CD4-positive, alpha-beta T cell treated with Interleukin-21 for 1 hour (primary cell): ENCODE results near the gene SLC2A5.

Source experiments
- DNase-seq: peaks from one replicate; pipeline ENCODE4 v3.0.0-alpha.2; 2020

SLC2A5 gene

GRCh38 chr1:9059891-9060744 is 9.3 kb downstream of the SLC2A5 start:
- DNase-seq, result no peak

- no peak for DNase-seq
Measured at GRCh38 chr1:9058465-9058864, 11.0 kb downstream of the SLC2A5 start.

- DNase-seq, result no peak
Measured at GRCh38 chr1:9057851-9058250, 11.6 kb downstream of the SLC2A5 start.

- no peak for DNase-seq
Measured at GRCh38 chr1:9052272-9053049, 17.0 kb downstream of the SLC2A5 start.

GRCh38 chr1:9051379-9051778 is 18.1 kb downstream of the SLC2A5 start:
- DNase-seq, result no peak

- no peak for DNase-seq
Measured at GRCh38 chr1:9050803-9051202, 18.6 kb downstream of the SLC2A5 start.

GRCh38 chr1:9048551-9048950 is 20.9 kb downstream of the SLC2A5 start:
- no peak for DNase-seq

GRCh38 chr1:9047019-9047418 is 22.4 kb downstream of the SLC2A5 start:
- DNase-seq, result no peak

- DNase-seq, result no peak
Measured at GRCh38 chr1:9045861-9046510, 23.4 kb downstream of the SLC2A5 start.

- no peak for DNase-seq
Measured at GRCh38 chr1:9044236-9044635, 25.2 kb downstream of the SLC2A5 start.

GRCh38 chr1:9042272-9042671 is 27.2 kb downstream of the SLC2A5 start:
- DNase-seq, result no peak

- no peak for DNase-seq
Measured at GRCh38 chr1:9041116-9041779, 28.2 kb downstream of the SLC2A5 start.

- DNase-seq, result no peak
Measured at GRCh38 chr1:9040659-9041030, 28.8 kb downstream of the SLC2A5 start.

- DNase-seq, result no peak
Measured at GRCh38 chr1:9039761-9040658, 29.4 kb downstream of the SLC2A5 start.

- DNase-seq, result no peak
Measured at GRCh38 chr1:9038881-9039760, 30.3 kb downstream of the SLC2A5 start.

GRCh38 chr1:9038338-9038650 is 31.1 kb downstream of the SLC2A5 start:
- DNase-seq, result no peak

- DNase-seq, result no peak
Measured at GRCh38 chr1:9037476-9038337, 31.7 kb downstream of the SLC2A5 start.

- no peak for DNase-seq
Measured at GRCh38 chr1:9035226-9035625, 34.2 kb downstream of the SLC2A5 start.

GRCh38 chr1:9033363-9033762 is 36.1 kb downstream of the SLC2A5 start:
- no peak for DNase-seq
